CD4-positive, alpha-beta T cell treated with Interleukin-1 beta for 1 hour (primary cell): ENCODE measurements around the gene ITPKA.
A peak's percentile ranks its signal among the peaks of the same experiment; 100 is the strongest.

Source experiments
- DNase-seq, 2 donors: peaks; one replicate each; pipeline ENCODE4 v3.0.0-alpha.2; 2020 to 2022

The ITPKA gene

GRCh38 chr15:41491889-41492288 lies 1.8 kb upstream of the ITPKA start:
- no peak for DNase-seq

- no peak for DNase-seq
These were observed 973 bp upstream of the ITPKA start for GRCh38 chr15:41492597-41493204.

GRCh38 chr15:41493902-41494189 lies 172 bp downstream of the ITPKA start:
- no peak for DNase-seq

- DNase-seq: no peak
These were observed 682 bp downstream of the ITPKA start for GRCh38 chr15:41494190-41494921.

- DNase-seq: peak in 1 of 2 donors; percentile 22
These were observed 1.5 kb downstream of the ITPKA start for GRCh38 chr15:41494922-41495735.

GRCh38 chr15:41495736-41496599 lies 2.3 kb downstream of the ITPKA start:
- no peak for DNase-seq

- DNase-seq: no peak
These were observed 5.0 kb downstream of the ITPKA start for GRCh38 chr15:41498657-41499056.

GRCh38 chr15:41499109-41499851 lies 5.6 kb downstream of the ITPKA start:
- no peak for DNase-seq

GRCh38 chr15:41501191-41501917 lies 7.7 kb downstream of the ITPKA start:
- no peak for DNase-seq

- DNase-seq: no peak
These were observed 8.5 kb downstream of the ITPKA start for GRCh38 chr15:41501931-41502794.

GRCh38 chr15:41502795-41503668 lies 9.4 kb downstream of the ITPKA start:
- no peak for DNase-seq

- no peak for DNase-seq
These were observed 10.0 kb downstream of the ITPKA start for GRCh38 chr15:41503669-41504010.

- DNase-seq: no peak
These were observed 11.2 kb downstream of the ITPKA start for GRCh38 chr15:41504751-41505492.

- no peak for DNase-seq
These were observed 12.1 kb downstream of the ITPKA start for GRCh38 chr15:41505776-41506175.

- DNase-seq: no peak
These were observed 13.2 kb downstream of the ITPKA start for GRCh38 chr15:41506796-41507341.

GRCh38 chr15:41507820-41508290 lies 14.2 kb downstream of the ITPKA start:
- DNase-seq: no peak

- no peak for DNase-seq
These were observed 17.1 kb downstream of the ITPKA start for GRCh38 chr15:41510728-41511127.

- DNase-seq: no peak
These were observed 17.7 kb downstream of the ITPKA start for GRCh38 chr15:41511331-41511898.
